NCI-H510A treated with DMSO at 0.1 percent for 48 hours (cell line): ENCODE results near the gene CDC37.

ENCODE experiments used
- DNase-seq: peaks from one replicate; lab custom pipeline; 2025; lab: John Stamatoyannopoulos, UW

The CDC37 gene

GRCh38 chr19:10403137-10404021 lies at the start of gene CDC37:
Gene CDC37 (minus strand): TSS chr19:10403542. CDS start chr19:10403479, 63 bp downstream.
- DNase-seq: peak; percentile 99

GRCh38 chr19:10450853-10451609 lies 47.7 kb upstream of the CDC37 start:
- DNase-seq: no peak

- DNase-seq: no peak
Observed at GRCh38 chr19:10450191-10450852, 47.0 kb upstream of the CDC37 start.

GRCh38 chr19:10449037-10449436 lies 45.7 kb upstream of the CDC37 start:
- DNase-seq: no peak

- DNase-seq: no peak
Observed at GRCh38 chr19:10442698-10443097, 39.4 kb upstream of the CDC37 start.

- no peak for DNase-seq
Observed at GRCh38 chr19:10439588-10439987, 36.2 kb upstream of the CDC37 start.

GRCh38 chr19:10433131-10433536 lies 29.8 kb upstream of the CDC37 start:
- no peak for DNase-seq

GRCh38 chr19:10432736-10433130 lies 29.4 kb upstream of the CDC37 start:
- DNase-seq: no peak

GRCh38 chr19:10431943-10432735 lies 28.8 kb upstream of the CDC37 start:
- peak; percentile 43 for DNase-seq

- no peak for DNase-seq
Observed at GRCh38 chr19:10431254-10431942, 28.1 kb upstream of the CDC37 start.

- no peak for DNase-seq
Observed at GRCh38 chr19:10430505-10431253, 27.3 kb upstream of the CDC37 start.

- DNase-seq: no peak
Observed at GRCh38 chr19:10428996-10429381, 25.6 kb upstream of the CDC37 start.

GRCh38 chr19:10427169-10427568 lies 23.8 kb upstream of the CDC37 start:
- no peak for DNase-seq

- DNase-seq: peak; percentile 95
Observed at GRCh38 chr19:10424011-10424637, 20.8 kb upstream of the CDC37 start.

GRCh38 chr19:10422846-10423245 lies 19.5 kb upstream of the CDC37 start:
- no peak for DNase-seq

GRCh38 chr19:10422046-10422461 lies 18.7 kb upstream of the CDC37 start:
- no peak for DNase-seq

- DNase-seq: no peak
Observed at GRCh38 chr19:10421240-10422045, 18.1 kb upstream of the CDC37 start.

- DNase-seq: peak; percentile 42
Observed at GRCh38 chr19:10420444-10421239, 17.3 kb upstream of the CDC37 start, which contains the start of gene PDE4A. Gene PDE4A (plus strand): TSS chr19:10420538. CDS start chr19:10420765, 227 bp downstream.
